ENCODE results near the gene NPRL2. TPM values are rescaled to one million over a fixed set of nuclear protein-coding genes. Genes with fewer than 3 reads are reported as not detected.

NPRL2 gene
- total and polyA plus RNA-seq, 2 donors (not counting 3 experiments of a cell fraction or from before 2014, with no cell fraction given) = 13.4 to 30.6 TPM

DNA sequence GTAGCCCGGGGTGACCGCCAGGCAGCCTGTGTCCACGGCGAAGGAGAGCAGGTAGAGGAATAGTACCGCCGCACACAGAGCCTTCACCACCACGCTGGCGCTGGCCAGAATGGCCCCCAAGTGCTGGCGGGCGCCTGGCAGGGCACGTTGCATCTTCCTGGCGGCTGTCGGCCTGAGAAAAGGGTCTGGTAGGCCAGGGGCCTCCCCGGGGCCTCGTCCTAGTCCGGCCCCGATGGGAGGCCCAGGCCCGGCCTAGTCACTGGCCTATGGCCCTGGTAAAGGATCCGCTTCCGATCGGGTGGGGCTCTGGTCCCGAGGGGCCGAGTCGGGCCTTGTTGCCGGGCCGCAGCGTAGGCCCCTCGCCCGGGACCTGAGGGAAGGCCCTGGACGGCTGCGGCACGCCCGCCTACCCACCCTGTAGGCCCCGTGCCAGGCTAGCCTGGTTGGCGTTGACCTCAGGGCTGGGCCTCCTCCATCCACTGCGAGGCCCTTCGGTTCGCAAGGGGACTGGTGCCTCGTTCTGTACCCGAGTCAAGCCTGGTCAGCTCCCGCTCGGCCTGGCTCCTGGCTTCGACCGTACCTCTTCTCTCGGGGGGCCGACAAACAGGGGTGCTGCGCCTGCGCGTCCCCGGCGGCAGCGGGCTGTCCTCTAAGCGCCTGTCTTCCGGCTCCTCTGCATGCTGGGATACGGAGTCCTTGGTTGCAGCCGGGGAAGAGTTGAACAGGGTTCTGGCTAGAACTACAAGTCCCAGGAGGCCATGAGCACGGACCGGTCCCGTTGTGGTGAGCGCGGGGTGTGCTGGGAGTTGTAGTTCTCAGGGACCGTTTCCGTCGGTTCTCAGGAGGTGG lies 8.6 kb upstream of the NPRL2 start, which contains the start of gene TMEM115:
Gene TMEM115, minus strand, starts transcription at position 611 of the 849 bp plus-strand sequence. Its CDS starts 458 bp downstream, at position 153.
- Histone ChIP-seq H3K9ac (replicated peaks; ENCODE audit: extremely low read depth, insufficient read depth, low read length) (peak within 1 kb of the TSS; percentile 72), H3K4me2 (ENCODE audit: insufficient read depth, low read length) (peak within 1 kb of the TSS; percentile 90), H3K9me3 (replicated peaks; ENCODE audit: control insufficient read depth, insufficient read depth, low read length) (no peaks in the 10 kb centered on the region), H3K79me2 (ENCODE audit: control insufficient read depth, insufficient read depth, low read length) (peaks cover 43% of the 10 kb centered on the region), H3K9me1 (replicated peaks; ENCODE audit: control insufficient read depth, extremely low read depth, insufficient read depth, low read length) (no peaks in the 10 kb centered on the region), H3K27me3 (ENCODE audit: control insufficient read depth in 2 of 2, insufficient read depth in 2 of 2, low read length in 2 of 2) (no peaks in the 10 kb centered on the region), H2AFZ (ENCODE audit: low read depth, low read length) (peak within 1 kb of the TSS; percentile 75), H3K4me3 (replicated peaks in 1 of 3; ENCODE audit: insufficient read depth in 1 of 3, low read depth in 1 of 3, low read length in 3 of 3) (peak within 1 kb of the TSS; percentile 26 to 83 (median 63)), H3K36me3 (ENCODE audit: control insufficient read depth in 2 of 2, extremely low read depth in 1 of 2, insufficient read depth in 2 of 2, low read length in 2 of 2) (peaks cover 0 to 15% of the 10 kb centered on the region in 2 experiments), H4K20me1 (replicated peaks; ENCODE audit: control insufficient read depth, extremely low read depth, insufficient read depth, low read length) (peaks cover 6% of the 10 kb centered on the region), H3K27ac (ENCODE audit: insufficient read depth, low read depth, low read length) (peak within 1 kb of the TSS; percentile 52), H3K4me1 (ENCODE audit: control insufficient read depth, extremely low read depth, insufficient read depth, low read length) (peaks cover 31% of the 10 kb centered on the region)
- TSS peak; percentile 41 for BruUV-seq (replicated peaks)
- dilution Hi-C loops (cut with MboI; ENCODE audit: extremely low pct_ligation_motif_present, low sequenced_read_pairs) = no loop called here
- intact Hi-C loops (cut with micrococcal nuclease) = loop anchor here (1.0 to 5.0 kb wide), 4 partner anchors 8 to 1033 kb away; partner anchors contain the start of genes HEMK1, HYAL3, NAA80 and RBM15B
- FAIRE-seq (peak; percentile 99), DNase-seq (ENCODE audit: low read depth, low spot score) (peak; percentile 98)
- ChIA-PET CTCF (interaction anchor here (1.6 kb wide), 1 partner anchor 8 kb away, joined by 4 read pairs; the partner anchor contains the start of genes CYB561D2 and NPRL2), POLR2A (no interaction called here)
- no peak for TF ChIP-seq EZH2 (IDR thresholded peaks at IDR 0.05; ENCODE audit: borderline replicate concordance, low read depth, low read length, severe bottlenecking)
- TF ChIP-seq POLR2A (IDR thresholded peaks at IDR 0.05; ENCODE audit: low read depth, low read length) = peak; percentile 85
- TF ChIP-seq, protein P1, sequence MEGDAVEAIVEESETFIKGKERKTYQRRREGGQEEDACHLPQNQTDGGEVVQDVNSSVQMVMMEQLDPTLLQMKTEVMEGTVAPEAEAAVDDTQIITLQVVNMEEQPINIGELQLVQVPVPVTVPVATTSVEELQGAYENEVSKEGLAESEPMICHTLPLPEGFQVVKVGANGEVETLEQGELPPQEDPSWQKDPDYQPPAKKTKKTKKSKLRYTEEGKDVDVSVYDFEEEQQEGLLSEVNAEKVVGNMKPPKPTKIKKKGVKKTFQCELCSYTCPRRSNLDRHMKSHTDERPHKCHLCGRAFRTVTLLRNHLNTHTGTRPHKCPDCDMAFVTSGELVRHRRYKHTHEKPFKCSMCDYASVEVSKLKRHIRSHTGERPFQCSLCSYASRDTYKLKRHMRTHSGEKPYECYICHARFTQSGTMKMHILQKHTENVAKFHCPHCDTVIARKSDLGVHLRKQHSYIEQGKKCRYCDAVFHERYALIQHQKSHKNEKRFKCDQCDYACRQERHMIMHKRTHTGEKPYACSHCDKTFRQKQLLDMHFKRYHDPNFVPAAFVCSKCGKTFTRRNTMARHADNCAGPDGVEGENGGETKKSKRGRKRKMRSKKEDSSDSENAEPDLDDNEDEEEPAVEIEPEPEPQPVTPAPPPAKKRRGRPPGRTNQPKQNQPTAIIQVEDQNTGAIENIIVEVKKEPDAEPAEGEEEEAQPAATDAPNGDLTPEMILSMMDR (IDR thresholded peaks at IDR 0.05; ENCODE audit: extremely low read depth in 1 of 2, insufficient read depth in 1 of 2, low read depth in 1 of 2, low read length in 2 of 2) = no peak
- peak; percentile 73 for TF ChIP-seq POLR2AphosphoS5 (IDR thresholded peaks at IDR 0.05; ENCODE audit: insufficient read depth, low read depth, low read length)
